Astrocyte (in vitro differentiated cells and primary cell): Measurements from ENCODE around the gene TOMM70.

ENCODE experiments used
- EZH2 ChIP-seq: IDR thresholded peaks from 2 replicates; pipeline ENCODE4 v1.6.1; 2012; ENCODE audit warnings: mild to moderate bottlenecking, low read length, inconsistent platforms; ENCODE audit not compliant: insufficient read depth
- TF ChIP-seq, protein P1 (sequence below): IDR thresholded peaks from 2 replicates; pipeline ENCODE4 v1.5.1; 2011; ENCODE audit warnings: low read depth, mild to moderate bottlenecking, inconsistent platforms, low read length, moderate library complexity; ENCODE audit not compliant: insufficient read depth

- TF ChIP-seq, protein P1, sequence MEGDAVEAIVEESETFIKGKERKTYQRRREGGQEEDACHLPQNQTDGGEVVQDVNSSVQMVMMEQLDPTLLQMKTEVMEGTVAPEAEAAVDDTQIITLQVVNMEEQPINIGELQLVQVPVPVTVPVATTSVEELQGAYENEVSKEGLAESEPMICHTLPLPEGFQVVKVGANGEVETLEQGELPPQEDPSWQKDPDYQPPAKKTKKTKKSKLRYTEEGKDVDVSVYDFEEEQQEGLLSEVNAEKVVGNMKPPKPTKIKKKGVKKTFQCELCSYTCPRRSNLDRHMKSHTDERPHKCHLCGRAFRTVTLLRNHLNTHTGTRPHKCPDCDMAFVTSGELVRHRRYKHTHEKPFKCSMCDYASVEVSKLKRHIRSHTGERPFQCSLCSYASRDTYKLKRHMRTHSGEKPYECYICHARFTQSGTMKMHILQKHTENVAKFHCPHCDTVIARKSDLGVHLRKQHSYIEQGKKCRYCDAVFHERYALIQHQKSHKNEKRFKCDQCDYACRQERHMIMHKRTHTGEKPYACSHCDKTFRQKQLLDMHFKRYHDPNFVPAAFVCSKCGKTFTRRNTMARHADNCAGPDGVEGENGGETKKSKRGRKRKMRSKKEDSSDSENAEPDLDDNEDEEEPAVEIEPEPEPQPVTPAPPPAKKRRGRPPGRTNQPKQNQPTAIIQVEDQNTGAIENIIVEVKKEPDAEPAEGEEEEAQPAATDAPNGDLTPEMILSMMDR: no peak
- no peak for TF ChIP-seq EZH2
These were observed 65.5 kb downstream of the TOMM70 start for GRCh38 chr3:100335434-100335833.
